GM12878 (cell line): ENCODE results near the gene PTPRF.

Experiments
- BCL11A ChIP-seq: IDR thresholded peaks from 2 replicates; pipeline ENCODE4 v1.6.1; 2011; ENCODE audit warnings: low read depth, low read length
- CTCF ChIP-seq, 3 experiments: IDR thresholded peaks in 2 of 3; conservative IDR thresholded peaks in 1 of 3; 2 replicates each; pipeline ENCODE4 v1.5.1; 2011; ENCODE audit warnings: low read depth in 3 of 3, low read length in 3 of 3, mild to moderate bottlenecking in 3 of 3, control low read depth in 2 of 3, moderate library complexity in 2 of 3, inconsistent platforms in 1 of 3, mixed read lengths in 1 of 3; ENCODE audit not compliant: control insufficient read depth in 2 of 3, insufficient read depth in 1 of 3; ENCODE audit errors: extremely low read depth in 1 of 3
- EP300 ChIP-seq, 2 experiments: fragments of 150-350 bp in 1 of 2; IDR thresholded peaks; 2 replicates each; pipeline ENCODE4 v1.6.1; 2011 to 2012; ENCODE audit warnings: low read depth in 2 of 2, low read length in 2 of 2, borderline replicate concordance in 1 of 2, improper control_type of control experiment in 1 of 2, inconsistent platforms in 1 of 2; ENCODE audit not compliant: control insufficient read depth in 1 of 2
- POLR2AphosphoS2 ChIP-seq: IDR thresholded peaks from 2 replicates; pipeline ENCODE4 v1.6.1; 2011; ENCODE audit warnings: low read depth, mild to moderate bottlenecking, low read length, improper control_type of control experiment, moderate library complexity
- RAD21 ChIP-seq: IDR thresholded peaks from 2 replicates; pipeline ENCODE4 v1.6.1; 2011; ENCODE audit warnings: mild to moderate bottlenecking, low read depth, low read length, moderate library complexity; ENCODE audit not compliant: insufficient read depth

GRCh38 chr1:43592051-43592665 is 61.5 kb downstream of the PTPRF start:
- TF ChIP-seq EP300 (IDR thresholded peaks at IDR 0.05; ENCODE audit: borderline replicate concordance in 1 of 2, control insufficient read depth in 1 of 2, low read depth in 2 of 2, low read length in 2 of 2) (no peak), CTCF (IDR thresholded peaks at IDR 0.05 in 2 of 3, conservative IDR thresholded peaks at IDR 0.05 in 1 of 3; ENCODE audit: control insufficient read depth in 2 of 3, extremely low read depth in 1 of 3, insufficient read depth in 1 of 3, low read depth in 3 of 3, low read length in 3 of 3) (no peak), POLR2AphosphoS2 (no peak), BCL11A (no peak), RAD21 (no peak)
